ENCODE results near the gene SYTL1.
A peak's percentile ranks its signal among the peaks of the same experiment; 100 is the strongest.

The SYTL1 gene

GRCh38 chr1:27391511-27392095 is 49.8 kb downstream of the SYTL1 start:
- peak; percentile 61 for DNase-seq

- peak; percentile 94 for DNase-seq
These were observed 50.4 kb downstream of the SYTL1 start, which contains the start of gene GPR3 for GRCh38 chr1:27392096-27392777. Gene GPR3, plus strand, starts transcription at chr1:27392622. Its CDS starts 1,177 bp downstream, at chr1:27393799.

- DNase-seq = no peak
These were observed 51.2 kb downstream of the SYTL1 start for GRCh38 chr1:27392778-27393635.

GRCh38 chr1:27393641-27394281 is 51.9 kb downstream of the SYTL1 start:
- no peak for DNase-seq

- DNase-seq = no peak
These were observed 52.4 kb downstream of the SYTL1 start for GRCh38 chr1:27394282-27394658.

- no peak for DNase-seq
These were observed 53.1 kb downstream of the SYTL1 start for GRCh38 chr1:27394925-27395324.

GRCh38 chr1:27395441-27396195 is 53.8 kb downstream of the SYTL1 start:
- DNase-seq = peak; percentile 86

GRCh38 chr1:27397110-27397509 is 55.3 kb downstream of the SYTL1 start:
- no peak for DNase-seq

GRCh38 chr1:27397749-27398148 is 55.9 kb downstream of the SYTL1 start:
- no peak for DNase-seq

GRCh38 chr1:27398405-27399149 is 56.8 kb downstream of the SYTL1 start:
- DNase-seq = no peak

- peak; percentile 68 for DNase-seq
These were observed 57.6 kb downstream of the SYTL1 start for GRCh38 chr1:27399251-27400025.

- DNase-seq = no peak
These were observed 58.5 kb downstream of the SYTL1 start for GRCh38 chr1:27400082-27400962.

GRCh38 chr1:27400963-27401341 is 59.1 kb downstream of the SYTL1 start:
- no peak for DNase-seq

GRCh38 chr1:27402349-27402754 is 60.5 kb downstream of the SYTL1 start:
- DNase-seq = peak; percentile 81

GRCh38 chr1:27403065-27403726 is 61.4 kb downstream of the SYTL1 start:
- peak; percentile 92 for DNase-seq
